Uterus (tissue), 4 donors: ENCODE data around the gene CABP7. TPM values are rescaled to one million over a fixed set of nuclear protein-coding genes. Genes with fewer than 3 reads are reported as not detected.

ENCODE experiments used
- DNase-seq, 2 donors: peaks; one replicate each; pipeline ENCODE4 v3.0.0-alpha.2; 2019 to 2020
- H3K27ac ChIP-seq, 2 donors: fragments of 200-600 bp; sonication (generic); 1 replicate in 1 of 2; 2 replicates in 1 of 2; pipeline ENCODE4 v1.5.1; 2016 to 2018
- H3K27me3 ChIP-seq, 2 donors: fragments of 200-600 bp; sonication (generic); one replicate each; pipeline ENCODE4 v1.5.1; 2018 to 2019; ENCODE audit warnings: control low read depth in 1 of 2
- H3K36me3 ChIP-seq, 2 donors: fragments of 200-600 bp; sonication (generic); one replicate each; pipeline ENCODE4 v1.5.1; 2019; ENCODE audit warnings: control low read depth in 1 of 2
- H3K4me1 ChIP-seq, 2 donors: fragments of 200-600 bp; sonication (generic); one replicate each; pipeline ENCODE4 v1.5.1; 2018 to 2019; ENCODE audit warnings: control low read depth in 1 of 2
- H3K4me3 ChIP-seq, 2 donors: fragments of 200-600 bp; sonication (generic); 1 replicate in 1 of 2; 2 replicates in 1 of 2; pipeline ENCODE4 v1.5.1; 2018 to 2019; ENCODE audit warnings: mild to moderate bottlenecking in 1 of 2
- H3K9me3 ChIP-seq, 2 donors: fragments of 200-600 bp; sonication (generic); one replicate each; pipeline ENCODE4 v1.5.1; 2019; ENCODE audit warnings: control low read depth in 1 of 2
- POLR2A ChIP-seq, 2 donors: fragments of 450-650 bp; IDR thresholded peaks; one replicate each; pipeline ENCODE4 v1.6.1; 2016; ENCODE audit warnings: antibody characterized with exemption in 2 of 2, mild to moderate bottlenecking in 1 of 2, moderate library complexity in 1 of 2
- intact Hi-C: fragments of 100-400 bp; cut with DNase I; formaldehyde crosslinking; loops from one replicate; pipeline ENCODE4 v1.15.1; 2023; ENCODE audit warnings: low total_unique reads
- total RNA-seq, 4 donors: library from RNA; depleted of rRNA in 3 of 4; stranded (reverse); fragments of >200 nt in 3 of 4; gene quantifications; one replicate each; pipeline versions ENCODE4 v1.1.0 to v1.2.4, GENCODE V29; 2014 to 2023
- TF ChIP-seq, protein P1 (sequence below), 4 experiments: fragments of 200-600 bp in 2 of 4; fragments of 450-650 bp in 2 of 4; sonication (generic) in 2 of 4; IDR thresholded peaks; one replicate each; pipeline ENCODE4 v1.5.1; 2016 to 2019; ENCODE audit warnings: antibody characterized with exemption in 4 of 4, mild to moderate bottlenecking in 2 of 4, moderate library complexity in 1 of 4
- donor health status: DM: yes; HTN: yes; CAD: no.

Gene CABP7
- total RNA-seq, 4 donors from 2014 or later: 0.14 TPM; not detected in 3

DNA sequence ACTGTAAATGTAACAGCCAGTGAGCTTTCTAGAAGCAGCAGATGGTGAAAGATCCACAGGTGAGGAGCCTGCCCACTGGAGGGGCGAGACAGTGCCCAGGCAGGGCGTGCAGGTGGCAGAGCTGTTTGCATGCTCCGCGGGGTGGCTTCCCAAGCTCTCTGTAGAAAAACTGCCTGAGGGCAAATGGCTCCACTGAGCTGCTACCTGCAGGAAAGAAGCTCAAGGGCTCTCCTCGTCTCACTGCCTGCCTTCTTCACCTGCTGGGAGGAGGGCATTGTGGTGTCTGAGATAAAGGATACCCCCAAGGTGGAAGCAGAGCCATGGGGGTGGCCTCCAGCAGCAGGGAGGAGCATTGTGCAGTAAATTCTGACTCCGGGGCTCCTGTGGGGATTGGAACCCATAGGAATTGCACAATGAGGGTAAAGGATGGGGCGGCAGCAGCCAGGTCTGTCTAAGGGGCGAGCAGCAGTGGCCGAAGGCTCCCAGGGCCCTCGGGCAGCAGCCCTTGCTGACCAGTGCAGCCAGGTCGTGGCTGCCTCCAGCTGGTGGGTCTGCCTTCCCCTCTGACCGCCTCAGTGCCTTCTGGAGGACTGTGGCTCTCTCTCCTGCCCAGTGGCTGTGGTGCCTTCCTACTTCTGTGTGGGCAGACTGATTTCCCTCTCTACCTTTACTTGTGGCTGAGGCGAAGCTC is 28.0 kb upstream of the CABP7 start:
- DNase-seq: no peak
- Histone ChIP-seq H3K27me3 (no peaks in the 10 kb centered on the region), H3K4me1 (no peaks in the 10 kb centered on the region), H3K4me3 (no peak overlapping the region), H3K36me3 (no peaks in the 10 kb centered on the region), H3K9me3 (no peaks in the 10 kb centered on the region), H3K27ac (no peak overlapping the region)
- intact Hi-C loops: loop anchor here (10.0 kb wide), 1 partner anchor 393 kb away; the partner anchor contains the start of gene HORMAD2
- TF ChIP-seq, protein P1, sequence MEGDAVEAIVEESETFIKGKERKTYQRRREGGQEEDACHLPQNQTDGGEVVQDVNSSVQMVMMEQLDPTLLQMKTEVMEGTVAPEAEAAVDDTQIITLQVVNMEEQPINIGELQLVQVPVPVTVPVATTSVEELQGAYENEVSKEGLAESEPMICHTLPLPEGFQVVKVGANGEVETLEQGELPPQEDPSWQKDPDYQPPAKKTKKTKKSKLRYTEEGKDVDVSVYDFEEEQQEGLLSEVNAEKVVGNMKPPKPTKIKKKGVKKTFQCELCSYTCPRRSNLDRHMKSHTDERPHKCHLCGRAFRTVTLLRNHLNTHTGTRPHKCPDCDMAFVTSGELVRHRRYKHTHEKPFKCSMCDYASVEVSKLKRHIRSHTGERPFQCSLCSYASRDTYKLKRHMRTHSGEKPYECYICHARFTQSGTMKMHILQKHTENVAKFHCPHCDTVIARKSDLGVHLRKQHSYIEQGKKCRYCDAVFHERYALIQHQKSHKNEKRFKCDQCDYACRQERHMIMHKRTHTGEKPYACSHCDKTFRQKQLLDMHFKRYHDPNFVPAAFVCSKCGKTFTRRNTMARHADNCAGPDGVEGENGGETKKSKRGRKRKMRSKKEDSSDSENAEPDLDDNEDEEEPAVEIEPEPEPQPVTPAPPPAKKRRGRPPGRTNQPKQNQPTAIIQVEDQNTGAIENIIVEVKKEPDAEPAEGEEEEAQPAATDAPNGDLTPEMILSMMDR (IDR thresholded peaks at IDR 0.05): no peak
- TF ChIP-seq POLR2A (IDR thresholded peaks at IDR 0.05): no peak

DNA sequence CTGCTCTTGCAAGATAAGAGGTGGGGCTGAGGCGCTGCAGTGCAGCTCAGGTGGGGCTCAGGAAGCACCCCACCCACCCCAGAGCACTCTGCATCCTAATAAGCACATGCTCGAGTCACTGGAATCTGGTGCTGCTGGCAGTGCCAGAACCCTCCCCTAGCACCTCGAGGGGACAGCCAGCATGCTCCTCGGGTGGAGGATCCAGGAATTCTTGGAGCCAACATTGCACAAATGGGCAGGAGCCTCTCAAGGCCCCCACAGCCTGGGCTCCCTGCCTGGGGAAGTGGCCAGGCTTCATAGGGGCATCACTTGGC is 27.5 kb upstream of the CABP7 start:
- H3K36me3 ChIP-seq: no peaks in the 10 kb centered on the region
- H3K27me3 ChIP-seq: no peaks in the 10 kb centered on the region
- intact Hi-C loops: loop anchor here (10.0 kb wide), 1 partner anchor 393 kb away; the partner anchor contains the start of gene HORMAD2
- H3K4me3 ChIP-seq: no peak overlapping the region
- no peaks in the 10 kb centered on the region for H3K4me1 ChIP-seq
- H3K9me3 ChIP-seq: no peaks in the 10 kb centered on the region
- no peak overlapping the region for H3K27ac ChIP-seq
- DNase-seq: no peak
- TF ChIP-seq, protein P1 (IDR thresholded peaks at IDR 0.05): no peak
- no peak for TF ChIP-seq POLR2A (IDR thresholded peaks at IDR 0.05)

- intact Hi-C loops: loop anchor here (10.0 kb wide), 1 partner anchor 392 kb away; the partner anchor contains the start of gene HORMAD2
- TF ChIP-seq, protein P1 (IDR thresholded peaks at IDR 0.05): no peak
- no peak for TF ChIP-seq POLR2A (IDR thresholded peaks at IDR 0.05)
- H3K4me1 ChIP-seq: no peaks in the 10 kb centered on the region
- no peaks in the 10 kb centered on the region for H3K27me3 ChIP-seq
- no peak overlapping the region for H3K27ac ChIP-seq
- H3K36me3 ChIP-seq: no peaks in the 10 kb centered on the region
- DNase-seq: no peak
- no peaks in the 10 kb centered on the region for H3K9me3 ChIP-seq
- H3K4me3 ChIP-seq: no peak overlapping the region
Measured at GRCh38 chr22:29693161-29693560, 26.6 kb upstream of the CABP7 start.

DNA sequence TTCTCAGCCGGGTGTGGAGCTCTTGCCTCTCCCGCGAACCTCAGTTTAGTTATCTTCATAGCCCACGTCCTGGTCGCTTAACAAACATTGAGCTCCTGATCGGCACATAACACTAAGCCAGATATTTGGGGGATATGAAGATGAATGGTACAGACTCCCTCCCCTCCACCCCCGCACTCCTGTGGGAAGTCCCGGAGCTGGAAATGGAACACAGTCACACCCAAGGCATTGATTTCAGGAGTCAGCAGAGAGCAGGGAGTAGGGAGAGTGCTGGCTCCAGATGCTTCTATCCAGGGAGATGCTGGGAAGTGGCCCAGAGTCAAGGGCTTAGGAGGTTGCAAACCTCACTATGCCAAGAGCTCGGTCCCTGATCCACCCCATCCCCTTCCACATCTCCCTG is 26.1 kb upstream of the CABP7 start:
- Histone ChIP-seq H3K4me1 (no peaks in the 10 kb centered on the region), H3K4me3 (no peak overlapping the region), H3K36me3 (no peaks in the 10 kb centered on the region), H3K27me3 (no peaks in the 10 kb centered on the region), H3K27ac (no peak overlapping the region), H3K9me3 (no peaks in the 10 kb centered on the region)
- DNase-seq: no peak
- TF ChIP-seq, protein P1 (IDR thresholded peaks at IDR 0.05): no peak
- no peak for TF ChIP-seq POLR2A (IDR thresholded peaks at IDR 0.05)
- intact Hi-C loops: loop anchor here (10.0 kb wide), 1 partner anchor 391 kb away; the partner anchor contains the start of gene HORMAD2

GRCh38 chr22:29695129-29695926 is 24.5 kb upstream of the CABP7 start:
- DNase-seq: no peak

More at GRCh38 chr22:29695129-29695926, 24.5 kb upstream of the CABP7 start:
- no peak overlapping the region for H3K27ac ChIP-seq
- TF ChIP-seq, protein P1 (IDR thresholded peaks at IDR 0.05): no peak
- no peak for TF ChIP-seq POLR2A (IDR thresholded peaks at IDR 0.05)
- no peaks in the 10 kb centered on the region for H3K36me3 ChIP-seq
- intact Hi-C loops: loop anchor here (10.0 kb wide), 1 partner anchor 389 kb away; the partner anchor contains the start of gene HORMAD2
- no peaks in the 10 kb centered on the region for H3K9me3 ChIP-seq
- H3K4me3 ChIP-seq: no peak overlapping the region
- H3K27me3 ChIP-seq: no peaks in the 10 kb centered on the region
- H3K4me1 ChIP-seq: no peaks in the 10 kb centered on the region
